Middle frontal gyrus (tissue), 1 donor: ENCODE measurements around the gene FSTL3.
"Not testable (repeated sequence)": the region's sequence is repeated elsewhere in the genome, so short reads cannot be mapped to it uniquely, and the experiment has no call there.

Source experiments
- DNase-seq: peaks from one replicate; pipeline ENCODE4 v3.0.0-alpha.2; 2015; ENCODE audit warnings: low spot score; ENCODE audit errors: extremely low spot score

The FSTL3 gene

DNA sequence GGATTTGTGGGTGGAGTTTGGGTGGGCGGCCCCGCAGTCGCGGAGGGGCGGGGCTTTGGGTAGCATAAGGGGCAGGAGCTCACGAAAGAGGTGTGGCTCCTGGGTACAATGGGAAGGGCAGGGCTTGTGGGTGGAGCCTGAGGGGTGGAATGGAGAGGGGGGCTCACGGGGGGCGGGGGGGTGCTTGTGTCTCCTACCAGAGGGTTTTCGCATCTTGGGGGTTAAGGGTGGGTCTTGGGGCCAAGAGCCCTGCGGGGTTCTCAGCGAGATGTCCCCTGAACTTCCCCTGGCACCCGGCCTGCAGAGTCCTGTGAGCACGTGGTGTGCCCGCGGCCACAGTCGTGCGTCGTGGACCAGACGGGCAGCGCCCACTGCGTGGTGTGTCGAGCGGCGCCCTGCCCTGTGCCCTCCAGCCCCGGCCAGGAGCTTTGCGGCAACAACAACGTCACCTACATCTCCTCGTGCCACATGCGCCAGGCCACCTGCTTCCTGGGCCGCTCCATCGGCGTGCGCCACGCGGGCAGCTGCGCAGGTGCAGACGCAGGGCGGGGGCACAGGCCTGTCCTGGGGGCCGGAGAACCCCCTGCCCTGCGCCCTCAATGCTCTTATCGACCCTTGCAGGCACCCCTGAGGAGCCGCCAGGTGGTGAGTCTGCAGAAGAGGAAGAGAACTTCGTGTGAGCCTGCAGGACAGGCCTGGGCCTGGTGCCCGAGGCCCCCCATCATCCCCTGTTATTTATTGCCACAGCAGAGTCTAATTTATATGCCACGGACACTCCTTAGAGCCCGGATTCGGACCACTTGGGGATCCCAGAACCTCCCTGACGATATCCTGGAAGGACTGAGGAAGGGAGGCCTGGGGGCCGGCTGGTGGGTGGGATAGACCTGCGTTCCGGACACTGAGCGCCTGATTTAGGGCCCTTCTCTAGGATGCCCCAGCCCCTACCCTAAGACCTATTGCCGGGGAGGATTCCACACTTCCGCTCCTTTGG, 5.1 kb downstream of the FSTL3 start:
- DNase-seq = no peak

DNA sequence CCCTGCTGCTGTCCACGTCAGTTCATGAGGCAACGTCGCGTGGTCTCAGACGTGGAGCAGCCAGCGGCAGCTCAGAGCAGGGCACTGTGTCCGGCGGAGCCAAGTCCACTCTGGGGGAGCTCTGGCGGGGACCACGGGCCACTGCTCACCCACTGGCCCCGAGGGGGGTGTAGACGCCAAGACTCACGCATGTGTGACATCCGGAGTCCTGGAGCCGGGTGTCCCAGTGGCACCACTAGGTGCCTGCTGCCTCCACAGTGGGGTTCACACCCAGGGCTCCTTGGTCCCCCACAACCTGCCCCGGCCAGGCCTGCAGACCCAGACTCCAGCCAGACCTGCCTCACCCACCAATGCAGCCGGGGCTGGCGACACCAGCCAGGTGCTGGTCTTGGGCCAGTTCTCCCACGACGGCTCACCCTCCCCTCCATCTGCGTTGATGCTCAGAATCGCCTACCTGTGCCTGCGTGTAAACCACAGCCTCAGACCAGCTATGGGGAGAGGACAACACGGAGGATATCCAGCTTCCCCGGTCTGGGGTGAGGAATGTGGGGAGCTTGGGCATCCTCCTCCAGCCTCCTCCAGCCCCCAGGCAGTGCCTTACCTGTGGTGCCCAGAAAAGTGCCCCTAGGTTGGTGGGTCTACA, 6.6 kb downstream of the FSTL3 start:
- DNase-seq = no peak

DNA sequence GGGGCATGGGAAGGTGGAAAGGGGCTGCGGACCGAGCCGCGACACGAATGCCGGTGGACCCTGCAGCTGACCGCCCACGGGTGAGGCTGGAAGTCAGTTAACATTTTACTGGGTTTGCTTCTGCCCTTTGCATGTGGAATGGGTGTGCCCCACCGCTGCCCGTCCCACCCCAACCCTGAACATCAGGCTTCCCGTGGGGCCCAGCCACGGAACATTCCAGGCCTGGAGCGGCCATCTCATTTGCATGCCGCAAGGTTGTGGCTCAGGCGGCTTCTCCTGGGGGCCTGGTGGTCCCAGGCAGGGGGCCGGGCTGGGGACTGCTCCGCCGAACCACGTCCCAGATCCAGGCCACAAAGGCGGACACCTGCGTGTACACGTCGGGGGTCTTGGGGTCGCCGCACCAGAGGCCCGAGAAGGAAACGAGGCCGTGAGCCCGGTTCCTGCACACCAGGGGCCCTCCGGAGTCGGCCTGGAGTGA, 9.3 kb downstream of the FSTL3 start:
- no peak for DNase-seq

DNA sequence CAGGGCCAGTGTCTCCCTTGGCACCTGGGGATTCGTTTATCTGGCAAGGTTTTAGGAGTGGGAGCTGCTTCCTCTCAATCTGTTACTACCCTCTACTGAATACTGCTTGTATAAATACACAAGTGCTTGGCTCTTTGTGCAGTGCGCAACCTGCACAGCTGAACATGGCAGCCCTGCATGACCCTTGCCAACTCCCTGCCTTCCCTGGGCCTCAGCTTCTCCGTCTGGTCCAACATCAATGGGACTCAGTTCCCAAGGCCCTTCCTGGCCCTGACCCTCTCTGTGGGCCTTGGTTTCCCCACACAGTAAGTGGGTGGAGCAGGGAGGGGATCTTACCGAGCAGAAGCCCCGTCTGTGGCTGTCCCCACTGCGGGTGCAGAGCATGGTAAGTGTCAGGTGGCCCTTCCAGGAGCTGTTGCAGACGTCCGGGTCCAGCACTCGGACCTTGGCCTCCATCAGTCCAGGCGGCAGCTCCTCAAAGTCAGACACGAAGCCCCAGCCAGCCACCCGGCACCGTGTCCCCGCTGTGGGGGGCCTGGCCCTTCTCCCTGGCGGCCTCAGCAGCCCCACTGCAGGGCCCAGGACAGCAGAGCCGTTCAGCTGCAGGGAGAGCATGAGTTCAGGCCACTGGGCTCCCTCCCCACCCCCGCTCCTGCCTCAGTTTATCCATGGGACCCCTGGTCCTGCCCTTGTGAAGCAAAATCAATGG, 10.6 kb downstream of the FSTL3 start:
- no peak for DNase-seq

DNA sequence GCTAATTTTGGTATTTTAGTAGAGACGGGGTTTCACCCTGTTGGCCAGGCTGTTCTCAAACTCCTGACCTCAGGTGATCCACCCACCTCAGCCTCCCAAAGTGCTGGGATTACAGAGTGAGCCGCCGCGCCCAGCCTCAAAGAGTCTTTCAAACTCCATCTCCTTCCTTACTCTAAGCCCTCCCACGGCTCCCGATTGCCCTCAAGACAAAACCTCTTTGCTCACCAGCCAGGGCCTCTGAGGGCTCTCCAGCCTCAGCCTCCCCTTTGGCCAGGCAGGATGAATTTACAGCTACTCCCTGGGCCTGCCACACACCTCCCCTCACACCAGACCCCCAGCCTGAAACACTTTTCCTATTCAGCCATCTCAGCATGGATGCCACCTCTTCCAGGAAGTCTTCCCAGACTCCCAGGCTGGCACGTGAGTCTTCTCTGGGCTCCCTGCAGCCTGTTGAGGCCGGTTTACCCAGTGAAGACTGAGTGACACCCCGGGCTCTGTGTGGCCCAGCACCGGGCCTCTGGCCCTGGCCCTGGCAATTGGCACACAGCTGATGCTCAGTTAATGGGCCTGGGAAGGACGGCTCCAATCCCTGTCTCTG, 11.5 kb downstream of the FSTL3 start:
- no peak for DNase-seq

DNA sequence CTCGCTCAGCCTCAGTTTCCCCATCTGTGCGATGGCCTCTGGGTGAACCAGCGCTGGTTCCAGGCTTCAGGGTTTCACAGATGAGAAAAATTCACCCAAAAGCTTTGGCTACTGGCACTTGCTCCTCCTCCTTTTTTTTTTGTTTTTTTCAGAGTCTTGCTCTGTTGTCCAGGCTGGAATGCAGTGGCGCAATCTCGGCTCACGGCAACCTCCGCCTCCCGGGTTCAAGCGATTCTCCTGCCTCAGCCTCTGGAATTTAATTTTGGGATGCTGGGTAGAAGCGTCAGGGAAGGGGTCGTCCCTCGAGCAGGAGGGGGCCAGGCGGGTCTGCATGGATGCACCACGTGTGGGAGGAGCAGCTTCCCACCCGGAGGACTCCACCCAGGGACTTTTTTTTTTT, 12.0 kb downstream of the FSTL3 start:
- no peak for DNase-seq

DNA sequence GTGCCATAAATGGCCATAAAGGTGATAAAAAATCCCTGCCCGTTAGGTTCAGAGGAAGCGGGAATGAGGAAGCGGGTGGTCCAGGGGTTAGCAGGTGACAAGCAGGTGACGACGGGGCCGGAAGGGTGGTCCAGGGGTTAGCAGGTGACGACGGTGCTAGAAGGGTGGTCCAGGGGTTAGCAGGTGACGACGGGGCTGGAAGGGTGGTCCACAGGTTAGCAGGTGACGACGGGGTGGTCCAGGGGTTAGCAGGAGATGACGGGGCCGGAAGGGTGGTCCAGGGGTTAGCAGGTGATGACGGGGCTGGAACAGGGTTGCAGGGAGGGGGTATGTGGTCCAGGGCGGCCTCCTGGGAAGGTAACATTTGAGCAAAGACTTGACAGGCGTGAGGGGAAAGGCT, 12.8 kb downstream of the FSTL3 start:
- DNase-seq = no peak

DNA sequence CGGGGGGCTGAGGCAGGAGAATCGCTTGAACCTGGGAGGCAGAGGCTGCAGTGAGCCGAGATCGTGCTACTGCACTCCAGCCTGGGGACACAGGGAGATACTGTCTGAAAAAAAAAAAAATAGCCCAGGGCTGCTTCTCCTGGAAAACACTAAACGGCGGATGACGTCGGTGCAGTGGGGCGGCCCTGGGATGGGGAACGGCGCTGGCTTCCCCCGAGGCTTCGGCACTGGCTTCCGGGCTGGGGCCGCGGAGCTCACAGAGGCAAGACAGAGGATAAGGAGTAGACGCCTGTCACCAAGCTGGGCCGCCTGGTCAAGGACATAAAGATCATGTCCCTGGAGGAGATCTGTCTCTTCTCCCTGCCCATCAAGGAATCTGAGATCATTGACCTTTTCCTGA, 14.0 kb downstream of the FSTL3 start:
- no peak for DNase-seq

DNA sequence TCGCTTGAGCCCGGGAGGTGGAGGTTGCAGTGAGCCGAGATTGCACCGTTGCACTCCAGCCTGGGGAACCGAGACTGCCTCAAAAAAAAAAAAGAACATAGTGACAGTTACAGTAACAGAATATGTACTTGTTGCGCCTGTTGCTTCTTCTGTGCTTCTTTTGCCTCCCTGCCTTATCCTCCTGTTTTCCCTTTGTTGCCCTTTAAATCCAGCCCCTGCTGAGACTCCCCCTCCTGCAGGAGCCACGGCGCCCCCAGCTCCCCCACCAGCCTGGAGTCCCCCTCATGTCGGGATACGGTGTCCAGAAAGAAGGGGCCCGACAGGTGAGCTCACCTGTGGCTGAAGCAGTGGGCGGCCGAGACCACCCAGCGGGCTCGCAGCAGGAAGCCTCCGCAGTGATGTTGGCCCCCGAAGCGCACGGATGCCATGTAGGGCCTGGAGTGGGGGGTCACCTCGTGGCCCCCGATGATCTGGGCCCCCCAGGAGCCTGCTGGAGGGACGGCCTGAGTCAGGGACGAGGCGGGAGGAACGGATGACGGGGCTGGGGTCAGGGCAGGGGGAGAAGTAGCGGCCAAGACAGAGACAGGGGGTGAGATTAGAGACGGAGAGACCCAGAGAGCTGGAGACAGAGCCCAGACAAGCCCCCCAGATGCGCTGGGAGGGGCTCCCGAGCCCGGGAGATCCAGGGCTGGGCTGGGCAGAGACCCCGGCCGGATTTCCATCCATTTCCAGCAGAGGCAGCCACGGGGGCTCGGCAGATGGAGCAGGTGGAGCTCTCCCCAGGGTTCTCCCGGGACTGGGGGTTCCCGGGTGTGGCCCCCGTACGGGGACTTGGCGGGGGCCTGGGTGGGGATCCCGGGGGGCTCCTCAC, 18.5 kb downstream of the FSTL3 start:
- no peak for DNase-seq

DNA sequence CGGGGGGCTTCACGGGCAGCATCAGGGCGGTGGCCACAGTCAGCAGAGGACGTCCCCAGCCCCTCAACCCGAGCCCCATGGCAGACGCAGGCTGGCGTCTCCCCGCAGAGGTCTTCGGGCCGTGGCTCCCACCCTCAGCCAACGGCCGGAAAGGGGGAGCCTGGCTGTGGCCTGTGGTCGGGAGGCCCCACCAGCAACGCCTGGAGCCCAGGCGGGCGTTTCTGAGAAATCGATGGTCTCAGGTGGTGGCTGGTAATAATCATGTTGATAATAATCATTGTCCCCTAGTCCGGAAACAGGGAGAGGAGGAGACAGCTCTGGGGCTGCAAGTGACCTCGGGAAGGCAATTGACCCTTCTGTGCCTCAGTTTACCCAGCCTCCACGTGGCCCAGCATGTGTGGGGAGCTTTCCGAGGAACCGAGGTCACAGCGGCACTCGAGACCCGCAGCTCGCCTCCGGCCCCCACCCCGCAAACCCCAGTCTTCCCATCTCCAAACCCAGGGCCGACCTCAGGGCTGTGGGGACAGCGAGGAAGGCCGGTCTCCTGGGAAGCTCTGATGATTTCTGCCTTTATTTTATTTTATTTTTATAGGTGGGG, 19.3 kb downstream of the FSTL3 start, which contains the start of gene PRSS57:
Gene PRSS57 (minus strand): TSS at position 101 of the 598 bp plus-strand sequence. CDS start 22 bp downstream, at position 79.
- no peak for DNase-seq

DNA sequence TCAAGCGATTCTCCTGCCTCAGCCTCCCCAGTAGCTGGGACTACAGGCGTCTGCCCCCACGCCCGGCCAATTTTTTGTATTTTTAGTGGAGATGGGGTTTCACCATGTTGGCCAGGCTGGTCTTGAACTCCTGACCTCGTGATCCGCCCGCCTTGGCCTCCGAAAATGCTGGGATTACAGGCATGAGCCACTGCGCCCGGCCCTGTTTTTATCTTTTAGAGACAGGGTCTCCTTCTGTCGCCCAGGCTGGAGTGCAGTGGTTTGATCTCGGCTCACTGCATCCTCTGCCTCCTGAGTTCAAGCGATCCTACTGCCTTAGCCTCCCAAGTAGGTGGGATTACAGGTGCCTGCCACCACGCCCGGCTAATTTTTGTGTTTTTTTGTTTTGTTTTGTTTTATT, 22.3 kb downstream of the FSTL3 start:
- not testable (repeated sequence) for DNase-seq

DNA sequence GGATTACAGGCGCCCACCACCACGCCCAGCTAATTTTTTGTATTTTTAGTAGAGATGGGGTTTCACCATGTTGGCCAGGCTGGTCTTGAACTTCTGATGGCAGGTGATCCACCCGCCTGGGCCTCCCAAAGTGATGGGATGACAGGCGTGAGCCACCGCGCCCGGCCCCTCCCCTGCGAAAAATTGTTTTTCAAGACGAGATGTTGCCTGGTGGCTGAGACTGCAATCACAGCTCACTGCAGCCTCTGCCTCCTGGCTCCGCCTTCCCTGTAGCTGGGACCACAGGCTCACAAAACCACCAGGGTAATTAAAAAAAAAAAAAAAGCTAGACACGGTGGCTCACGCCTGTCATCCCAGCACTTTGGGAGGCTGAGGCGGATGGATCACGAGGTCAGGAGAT, 23.7 kb downstream of the FSTL3 start:
- DNase-seq = not testable (repeated sequence)

DNA sequence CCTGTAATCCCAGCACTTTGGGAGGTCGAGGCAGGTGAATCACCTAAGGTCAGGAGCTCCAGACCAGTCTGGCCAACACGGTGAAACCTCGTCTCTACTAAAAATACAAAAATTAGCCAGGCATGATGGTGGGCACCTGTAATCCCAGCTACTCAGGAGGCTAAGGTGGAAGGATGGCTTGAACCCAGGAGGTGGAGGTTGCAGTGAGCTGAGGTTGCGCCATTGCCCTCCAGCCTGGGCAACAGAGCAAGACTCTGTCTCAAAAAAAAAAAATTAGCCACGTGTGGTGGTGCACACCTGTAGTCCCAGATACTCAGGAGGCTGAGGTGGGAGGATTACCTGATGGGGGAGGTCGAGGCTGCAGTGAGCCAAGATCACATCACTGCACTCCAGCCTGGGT, 26.7 kb downstream of the FSTL3 start:
- not testable (repeated sequence) for DNase-seq

DNA sequence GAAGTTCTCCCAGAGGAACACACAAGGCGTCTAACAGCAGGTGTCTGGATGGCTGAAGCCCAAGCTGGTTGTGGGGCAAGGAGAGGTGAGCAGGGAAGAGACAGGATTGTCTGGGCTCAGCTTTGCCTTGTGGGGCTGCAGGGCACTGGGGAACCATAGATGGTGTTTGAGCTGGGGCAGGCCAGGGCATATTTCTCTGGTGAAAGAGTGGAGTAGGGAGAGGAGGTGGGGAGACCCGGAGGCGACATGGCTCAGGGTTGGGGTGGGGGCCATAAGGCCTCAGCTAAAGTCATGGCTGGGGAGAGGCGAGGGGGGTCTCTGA, 27.1 kb downstream of the FSTL3 start:
- DNase-seq = no peak

DNA sequence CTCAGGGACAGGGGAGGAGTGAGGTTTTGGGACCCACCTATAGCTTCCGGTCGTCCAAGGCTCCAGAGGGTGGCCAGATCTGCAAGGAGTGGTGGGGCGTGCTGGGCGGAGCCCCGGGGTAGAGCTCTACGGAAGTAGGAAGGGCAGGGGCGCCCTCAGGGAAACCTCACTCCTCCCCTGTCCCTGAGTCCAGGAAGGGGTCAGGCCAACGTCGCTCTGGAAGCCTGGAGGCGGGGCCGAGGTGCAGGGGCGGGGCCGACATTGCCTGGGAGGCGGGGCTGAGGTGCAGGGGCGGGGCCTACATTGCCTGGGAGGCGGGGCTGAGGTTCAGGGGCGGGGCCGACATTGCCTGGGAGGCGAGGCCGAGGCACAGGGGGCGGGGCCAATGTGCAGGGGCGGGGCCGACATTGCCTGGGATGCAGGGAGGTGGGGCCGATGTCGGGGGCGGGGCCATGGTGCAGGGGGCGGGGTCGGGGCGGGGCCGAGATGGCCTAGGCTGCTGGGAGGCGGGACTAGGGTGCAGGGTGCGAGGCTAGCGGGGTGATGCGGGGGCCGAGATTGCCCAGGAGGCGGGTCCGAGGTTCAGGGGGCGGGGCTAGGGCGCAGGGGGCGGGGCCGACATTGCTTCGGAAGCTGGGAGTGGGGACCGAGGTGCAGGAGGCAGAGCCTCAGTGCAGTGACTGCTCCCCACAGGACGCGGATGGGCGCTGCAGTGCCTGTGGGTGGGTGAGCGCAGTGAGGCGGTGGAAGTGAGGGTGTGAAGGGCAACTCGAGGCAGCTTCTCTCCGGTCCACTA, 27.7 kb downstream of the FSTL3 start:
- DNase-seq = no peak

DNA sequence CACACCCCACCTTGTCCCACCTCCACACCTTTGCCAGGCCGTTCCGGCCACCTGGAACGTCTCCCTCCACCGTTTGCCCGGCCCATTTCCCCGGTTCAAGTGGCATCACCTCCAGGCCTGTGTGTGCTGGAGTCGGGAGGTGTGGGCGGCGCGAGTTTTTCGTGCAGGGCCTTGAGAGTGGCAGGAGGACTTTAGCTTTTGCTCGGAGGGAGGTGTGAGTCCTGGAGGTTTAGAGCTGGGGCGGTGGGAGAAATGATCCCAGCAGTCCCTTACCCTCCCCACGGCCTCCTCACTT, 28.2 kb downstream of the FSTL3 start:
- DNase-seq = no peak

DNA sequence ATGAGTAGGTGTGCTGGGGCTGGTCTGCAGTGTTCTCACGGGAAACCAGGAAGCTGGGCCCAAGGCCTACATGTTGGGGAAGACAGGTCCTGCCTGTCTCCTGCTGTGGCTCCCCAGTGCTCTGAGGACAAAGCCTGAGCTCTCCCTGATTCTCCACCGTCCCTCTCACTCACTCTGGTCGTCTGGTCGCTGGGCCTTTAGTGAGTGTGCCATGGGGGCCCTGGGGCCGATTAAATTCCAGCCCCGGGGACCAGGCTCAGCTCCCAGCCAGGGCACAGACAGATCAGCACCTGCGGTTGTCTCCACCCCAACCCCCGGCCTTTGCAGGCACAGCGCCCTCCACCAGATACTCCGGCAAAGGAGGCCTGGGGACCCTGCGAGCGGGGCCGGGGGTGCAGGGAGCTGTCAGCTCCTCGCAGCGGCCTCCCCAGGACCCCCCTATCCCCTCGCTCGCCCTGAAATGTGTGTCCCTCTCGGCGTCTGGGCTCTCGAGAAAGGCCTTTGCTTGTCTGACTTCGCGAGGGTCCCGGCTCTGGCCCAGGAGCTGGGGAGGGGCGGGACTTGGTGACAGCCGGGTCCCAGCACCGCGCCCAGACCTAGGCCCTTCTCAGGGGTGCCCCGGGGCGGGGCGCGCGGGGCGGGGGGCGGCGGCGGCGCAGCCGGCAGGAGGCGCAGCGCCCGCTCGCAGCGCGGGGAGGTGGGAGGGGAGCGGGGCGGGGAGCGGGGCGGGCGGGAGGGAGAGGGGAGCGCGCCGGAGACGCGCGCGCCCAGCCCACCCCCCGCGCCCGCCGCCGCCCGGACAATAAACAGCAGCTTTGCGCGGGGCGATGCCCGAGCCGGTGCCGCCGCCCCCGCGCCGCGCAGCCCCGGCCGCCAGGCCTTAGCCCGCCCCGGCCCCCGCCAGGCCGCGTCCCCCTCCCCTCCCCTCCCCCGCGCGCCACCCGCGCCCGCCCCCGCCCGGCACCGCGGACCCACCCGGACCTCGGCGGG, 32.3 kb downstream of the FSTL3 start, which contains the start of gene PALM:
Gene PALM (plus strand): TSS at position 782 of the 990 bp plus-strand sequence. CDS start 212 bp downstream, outside the sequence.
- no peak for DNase-seq
